C4-2B (cell line): ENCODE measurements around the gene RAB7B.

Source experiments
- ZFX ChIP-seq: fragments of 450-650 bp; IDR thresholded peaks from 2 replicates; pipeline ENCODE4 v1.6.1; 2017
- TF ChIP-seq, protein P1 (sequence below): fragments of 450-650 bp; conservative IDR thresholded peaks from 2 replicates; pipeline ENCODE4 v1.5.1; 2017; ENCODE audit warnings: mild to moderate bottlenecking

DNA sequence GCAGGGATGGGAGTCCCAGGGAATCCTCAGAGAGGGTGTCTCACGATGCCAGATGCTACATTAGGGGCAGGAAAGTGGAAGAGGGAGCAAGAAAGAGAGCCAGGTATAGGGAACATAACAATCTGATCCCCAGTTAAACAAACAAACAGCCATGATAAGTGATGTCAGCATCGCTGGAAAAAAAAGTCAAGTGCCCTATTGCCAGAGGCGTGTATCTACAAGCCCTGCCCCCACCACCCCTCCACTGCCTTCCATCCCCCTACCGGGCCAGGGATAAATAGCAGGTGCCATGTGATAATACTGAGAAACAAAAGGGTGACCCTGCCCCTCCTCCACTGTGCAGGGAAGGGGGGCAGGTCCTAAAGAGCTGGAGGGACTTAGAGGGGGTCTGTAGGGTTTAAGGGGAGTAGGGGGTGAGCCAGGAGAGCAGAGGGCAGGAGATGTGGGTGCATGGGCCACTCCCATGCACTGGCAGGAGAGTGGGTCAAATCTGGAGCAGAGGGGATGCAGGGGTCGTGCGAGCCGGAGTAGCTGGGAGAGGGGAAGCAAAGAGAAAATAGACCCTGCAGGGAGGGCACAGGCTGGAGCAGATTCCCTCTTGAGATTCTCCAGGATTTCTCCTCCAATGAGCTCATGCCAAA, 63.4 kb downstream of the RAB7B start:
- TF ChIP-seq, protein P1, sequence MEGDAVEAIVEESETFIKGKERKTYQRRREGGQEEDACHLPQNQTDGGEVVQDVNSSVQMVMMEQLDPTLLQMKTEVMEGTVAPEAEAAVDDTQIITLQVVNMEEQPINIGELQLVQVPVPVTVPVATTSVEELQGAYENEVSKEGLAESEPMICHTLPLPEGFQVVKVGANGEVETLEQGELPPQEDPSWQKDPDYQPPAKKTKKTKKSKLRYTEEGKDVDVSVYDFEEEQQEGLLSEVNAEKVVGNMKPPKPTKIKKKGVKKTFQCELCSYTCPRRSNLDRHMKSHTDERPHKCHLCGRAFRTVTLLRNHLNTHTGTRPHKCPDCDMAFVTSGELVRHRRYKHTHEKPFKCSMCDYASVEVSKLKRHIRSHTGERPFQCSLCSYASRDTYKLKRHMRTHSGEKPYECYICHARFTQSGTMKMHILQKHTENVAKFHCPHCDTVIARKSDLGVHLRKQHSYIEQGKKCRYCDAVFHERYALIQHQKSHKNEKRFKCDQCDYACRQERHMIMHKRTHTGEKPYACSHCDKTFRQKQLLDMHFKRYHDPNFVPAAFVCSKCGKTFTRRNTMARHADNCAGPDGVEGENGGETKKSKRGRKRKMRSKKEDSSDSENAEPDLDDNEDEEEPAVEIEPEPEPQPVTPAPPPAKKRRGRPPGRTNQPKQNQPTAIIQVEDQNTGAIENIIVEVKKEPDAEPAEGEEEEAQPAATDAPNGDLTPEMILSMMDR = no peak; the same call in 1 of the 2 replicates
- no peak for TF ChIP-seq ZFX
